ENCODE measurements around the gene SGPL1.
"Not testable (repeated sequence)": the region's sequence is repeated elsewhere in the genome, so short reads cannot be mapped to it uniquely, and the experiment has no call there.

Gene SGPL1, protein sequence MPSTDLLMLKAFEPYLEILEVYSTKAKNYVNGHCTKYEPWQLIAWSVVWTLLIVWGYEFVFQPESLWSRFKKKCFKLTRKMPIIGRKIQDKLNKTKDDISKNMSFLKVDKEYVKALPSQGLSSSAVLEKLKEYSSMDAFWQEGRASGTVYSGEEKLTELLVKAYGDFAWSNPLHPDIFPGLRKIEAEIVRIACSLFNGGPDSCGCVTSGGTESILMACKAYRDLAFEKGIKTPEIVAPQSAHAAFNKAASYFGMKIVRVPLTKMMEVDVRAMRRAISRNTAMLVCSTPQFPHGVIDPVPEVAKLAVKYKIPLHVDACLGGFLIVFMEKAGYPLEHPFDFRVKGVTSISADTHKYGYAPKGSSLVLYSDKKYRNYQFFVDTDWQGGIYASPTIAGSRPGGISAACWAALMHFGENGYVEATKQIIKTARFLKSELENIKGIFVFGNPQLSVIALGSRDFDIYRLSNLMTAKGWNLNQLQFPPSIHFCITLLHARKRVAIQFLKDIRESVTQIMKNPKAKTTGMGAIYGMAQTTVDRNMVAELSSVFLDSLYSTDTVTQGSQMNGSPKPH

DNA sequence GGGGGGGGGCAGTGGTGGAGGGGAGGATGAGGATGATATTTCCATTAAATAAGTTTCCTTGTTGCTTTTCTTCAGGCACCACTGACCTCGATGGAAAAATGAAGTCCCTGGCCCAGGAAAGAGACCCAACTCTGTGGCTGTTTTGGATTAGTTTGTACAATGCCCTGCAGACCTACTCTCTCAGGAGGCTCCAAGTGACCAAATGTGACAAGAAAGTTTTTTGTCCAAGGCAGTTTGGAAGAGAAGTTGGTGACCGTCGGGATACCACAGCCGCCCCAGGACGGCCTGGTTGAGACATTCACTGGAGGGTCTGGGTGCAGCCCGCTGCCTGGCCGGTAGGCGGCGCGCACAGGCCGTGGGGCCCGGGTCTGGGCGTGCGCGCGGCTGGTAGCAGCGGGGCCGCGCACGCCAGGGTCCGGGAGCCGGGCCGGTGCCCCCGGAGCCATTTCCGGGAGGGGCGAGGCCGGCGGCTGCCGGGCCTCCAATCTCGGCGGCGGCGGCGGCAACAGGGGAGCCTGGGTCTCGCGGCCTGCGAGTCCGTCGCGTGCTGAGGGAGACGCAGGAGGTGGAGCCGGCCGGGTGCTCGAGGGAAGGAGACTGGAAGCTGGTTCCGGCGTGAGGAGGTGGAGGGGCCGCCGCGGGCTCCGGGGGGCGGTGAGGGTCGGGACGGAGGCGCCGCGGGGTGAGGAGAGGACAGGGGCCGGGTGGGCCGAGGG lies at the start of gene SGPL1:
TSS of gene SGPL1 (plus strand) at position 445 of the 716 bp plus-strand sequence. CDS start 906 bp downstream, outside the sequence.
- DNase-seq = peak; percentile 70

DNA sequence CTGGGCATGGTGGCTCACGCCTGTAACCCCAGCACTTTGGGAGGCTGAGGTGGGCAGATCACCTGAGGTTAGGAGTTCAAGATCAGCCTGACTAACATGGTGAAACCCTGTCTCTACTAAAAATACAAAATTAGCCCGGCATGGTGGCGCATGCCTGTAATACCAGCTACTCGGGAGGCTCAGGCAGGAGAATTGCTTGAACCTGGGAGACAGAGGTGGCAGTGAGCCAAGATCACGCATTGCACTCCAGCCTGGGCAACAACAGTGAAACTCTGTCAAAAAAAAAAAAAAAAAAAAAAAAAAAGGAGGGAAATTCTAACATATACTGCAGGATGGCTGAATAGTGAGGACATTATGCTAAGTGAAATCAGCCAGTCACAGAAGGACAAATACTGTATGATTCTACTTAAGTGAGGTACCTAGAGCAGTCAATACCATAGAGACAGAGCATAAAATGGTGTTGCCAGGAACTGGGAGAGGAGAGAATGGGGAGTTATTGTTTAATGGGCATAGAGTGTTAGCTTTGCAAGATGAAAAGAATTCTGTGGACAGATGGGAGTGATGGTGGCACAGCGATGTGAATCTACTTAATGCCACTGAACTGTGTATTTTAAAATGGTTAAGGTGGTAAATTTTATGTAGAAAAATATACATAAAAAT lies 47.6 kb upstream of the SGPL1 start:
- not testable (repeated sequence) for DNase-seq

DNA sequence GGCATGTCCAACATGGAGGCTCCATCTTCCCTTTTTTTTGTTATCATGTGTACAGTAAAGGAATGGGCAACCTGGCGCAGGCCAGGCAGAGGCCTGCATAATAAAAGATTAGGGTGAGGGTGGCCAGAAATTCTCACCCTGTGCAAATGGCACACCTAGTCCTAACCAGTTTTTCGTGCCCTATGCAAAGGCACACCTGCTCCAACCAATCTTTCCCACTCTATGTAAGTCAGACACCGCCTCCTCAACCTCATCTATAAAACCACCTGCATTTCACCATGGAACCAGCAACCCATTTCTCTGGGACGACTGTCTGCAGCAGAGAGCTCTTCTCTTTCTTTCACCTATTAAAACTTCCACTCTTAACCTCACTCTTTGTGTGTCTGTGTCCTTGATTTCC lies 46.6 kb upstream of the SGPL1 start:
- no peak for DNase-seq

DNA sequence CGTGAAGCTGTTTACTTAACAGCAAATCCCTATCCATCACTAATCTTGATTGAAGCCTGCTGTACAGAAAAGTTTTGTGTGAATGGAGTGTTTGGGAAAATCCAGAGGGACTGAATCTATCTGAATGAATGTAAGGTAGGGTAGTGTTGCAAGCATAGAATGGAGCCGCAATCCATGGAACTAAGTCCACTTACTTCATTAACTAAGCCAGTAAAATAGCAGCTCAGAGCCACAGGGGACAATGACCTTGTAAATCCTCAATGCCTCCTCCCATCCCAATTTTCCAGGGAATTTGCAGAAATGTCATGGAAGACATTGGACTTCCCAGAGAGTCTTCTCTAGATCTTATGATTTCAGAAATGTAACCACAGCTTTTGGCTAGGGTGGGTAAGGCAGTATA lies 45.7 kb upstream of the SGPL1 start:
- no peak for DNase-seq

DNA sequence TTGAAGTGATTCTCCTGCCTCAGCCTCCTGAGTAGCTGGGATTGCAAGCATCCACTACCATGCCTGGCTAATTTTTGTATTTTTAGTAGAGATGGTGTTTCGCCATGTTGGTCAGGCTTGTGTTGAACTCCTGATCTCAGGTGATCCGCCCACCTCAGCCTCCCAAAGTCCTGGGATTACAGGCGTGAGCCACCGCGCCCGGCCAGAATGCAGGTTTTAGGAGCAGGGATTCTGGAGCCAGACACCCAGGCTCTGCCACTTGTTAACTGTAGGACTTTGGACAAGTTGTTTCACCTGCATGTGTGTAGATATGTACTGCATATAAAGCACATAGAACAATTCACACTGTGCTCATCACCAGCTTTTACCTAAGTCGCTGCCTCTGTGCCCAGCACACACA lies 45.2 kb upstream of the SGPL1 start:
- DNase-seq = not testable (repeated sequence)

DNA sequence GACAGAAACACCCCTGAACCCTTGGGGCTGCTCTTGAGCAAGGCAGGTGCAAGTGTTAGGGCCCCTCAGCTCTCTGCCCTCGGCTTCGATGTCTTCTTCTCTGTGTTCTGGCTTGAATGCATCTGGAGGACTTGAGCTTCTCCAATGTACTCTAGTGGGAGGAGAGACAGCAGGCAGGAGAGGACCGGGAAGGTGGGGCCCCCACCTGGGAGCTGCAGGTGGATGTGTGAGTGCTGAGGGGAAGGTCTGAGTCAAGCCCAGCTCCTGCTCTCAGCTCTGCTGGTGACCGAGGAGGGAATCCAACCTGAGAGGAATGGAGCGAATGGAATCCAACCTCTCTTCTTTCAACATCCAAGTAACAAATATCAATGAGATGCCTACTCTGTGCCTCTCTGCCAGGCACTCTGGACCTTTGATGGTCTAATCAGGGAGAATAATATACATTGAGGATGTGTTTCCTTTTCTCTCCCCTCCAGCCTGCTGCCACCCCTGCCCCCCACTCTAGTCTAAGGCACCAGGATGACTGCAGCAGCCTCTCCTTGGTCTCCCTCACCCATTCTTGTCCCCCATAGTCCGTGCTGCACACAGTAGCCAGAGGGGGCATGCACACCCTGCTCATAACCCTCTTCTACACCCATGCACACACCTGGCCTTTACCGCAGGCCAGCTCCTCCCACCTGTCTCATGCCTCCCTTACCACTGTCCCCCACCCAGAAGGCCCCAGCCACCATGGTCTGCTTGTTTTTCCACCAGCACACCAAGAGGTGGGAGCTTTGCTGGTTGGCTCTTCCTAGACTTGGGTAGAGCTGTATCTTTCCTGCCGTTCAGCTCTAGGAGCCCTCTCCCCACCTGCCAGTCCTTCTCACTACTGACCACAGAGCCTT lies 44.2 kb upstream of the SGPL1 start:
- DNase-seq = no peak

DNA sequence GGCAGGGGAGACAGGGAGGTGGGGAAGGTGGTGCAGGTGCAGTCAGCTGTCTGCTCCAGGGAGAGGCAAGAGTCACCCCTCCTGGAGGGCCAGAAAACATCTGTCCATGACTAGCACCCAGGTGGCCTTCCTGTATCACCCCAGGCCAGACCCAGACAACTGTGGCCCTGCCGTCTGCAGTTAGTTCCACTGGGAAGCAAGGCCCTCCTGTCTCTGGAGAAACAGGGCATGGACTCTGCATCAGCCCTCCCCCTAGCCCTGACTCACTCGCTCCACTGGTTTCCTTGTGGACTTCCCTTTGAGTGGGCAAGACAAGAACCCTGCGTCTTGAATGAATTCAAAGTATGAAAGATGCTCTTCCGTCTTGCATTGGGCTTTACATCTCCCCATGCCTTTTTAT lies 43.1 kb upstream of the SGPL1 start:
- DNase-seq = no peak

DNA sequence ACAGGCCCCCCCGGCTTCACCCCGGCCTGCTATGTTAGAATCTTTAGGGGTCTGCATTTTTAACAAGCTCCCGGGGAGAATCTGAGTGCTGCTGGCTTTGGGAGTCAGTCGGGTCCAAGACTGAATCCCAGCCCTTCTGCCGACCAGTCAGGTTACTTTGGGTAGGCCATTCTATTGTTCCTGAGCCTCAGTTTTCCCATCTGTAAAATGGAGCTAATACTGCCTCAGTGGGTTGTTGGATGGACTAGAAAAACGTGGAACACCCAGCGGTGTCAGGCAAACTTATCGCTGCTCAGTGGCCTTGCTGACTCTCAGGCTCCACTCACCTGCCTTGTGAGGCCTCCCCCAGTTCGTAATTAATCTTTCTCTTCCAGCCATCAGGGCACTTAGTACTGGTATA lies 42.3 kb upstream of the SGPL1 start:
- DNase-seq = no peak

DNA sequence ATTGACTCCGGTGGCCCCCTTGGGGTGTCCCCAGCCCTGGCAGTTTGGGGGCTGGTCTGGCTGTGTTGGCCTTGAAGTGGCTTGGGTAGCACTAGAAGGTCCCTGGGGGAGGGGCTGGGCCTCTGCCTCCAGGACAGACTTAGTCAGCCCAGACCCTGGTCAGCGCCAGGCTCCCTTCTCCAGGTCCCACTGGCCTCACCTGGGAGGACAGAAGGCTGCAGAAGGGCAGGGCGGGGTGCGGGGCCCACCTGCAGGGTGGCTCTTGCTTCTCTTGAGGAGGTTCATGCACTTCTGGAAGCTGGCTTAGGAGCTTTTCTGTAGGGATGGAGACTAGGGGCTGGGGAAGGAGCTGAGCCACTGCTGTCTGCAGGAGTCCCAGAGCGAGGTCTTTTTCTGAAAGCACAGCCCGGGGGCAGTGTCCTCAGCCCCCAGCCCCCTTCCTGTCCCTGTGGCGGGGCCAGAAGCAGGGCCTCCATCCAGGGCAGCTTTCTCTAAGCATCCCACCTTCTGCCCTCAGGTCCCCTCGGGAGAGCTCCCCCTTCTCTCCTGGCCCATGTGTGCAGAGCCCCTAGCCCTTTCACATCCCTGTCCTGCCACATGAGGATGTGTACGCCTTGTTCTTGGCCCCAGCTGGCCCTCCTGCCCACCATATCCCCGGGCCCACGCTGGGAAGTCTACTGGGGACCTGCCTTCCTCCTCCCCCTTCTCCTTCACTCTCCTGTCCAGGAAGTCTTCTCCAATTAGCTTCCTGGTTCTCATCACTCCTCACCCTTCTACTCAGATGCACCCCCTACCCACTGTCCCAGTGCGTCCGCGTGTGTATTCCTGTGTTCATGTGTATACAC lies 41.6 kb upstream of the SGPL1 start:
- no peak for DNase-seq

DNA sequence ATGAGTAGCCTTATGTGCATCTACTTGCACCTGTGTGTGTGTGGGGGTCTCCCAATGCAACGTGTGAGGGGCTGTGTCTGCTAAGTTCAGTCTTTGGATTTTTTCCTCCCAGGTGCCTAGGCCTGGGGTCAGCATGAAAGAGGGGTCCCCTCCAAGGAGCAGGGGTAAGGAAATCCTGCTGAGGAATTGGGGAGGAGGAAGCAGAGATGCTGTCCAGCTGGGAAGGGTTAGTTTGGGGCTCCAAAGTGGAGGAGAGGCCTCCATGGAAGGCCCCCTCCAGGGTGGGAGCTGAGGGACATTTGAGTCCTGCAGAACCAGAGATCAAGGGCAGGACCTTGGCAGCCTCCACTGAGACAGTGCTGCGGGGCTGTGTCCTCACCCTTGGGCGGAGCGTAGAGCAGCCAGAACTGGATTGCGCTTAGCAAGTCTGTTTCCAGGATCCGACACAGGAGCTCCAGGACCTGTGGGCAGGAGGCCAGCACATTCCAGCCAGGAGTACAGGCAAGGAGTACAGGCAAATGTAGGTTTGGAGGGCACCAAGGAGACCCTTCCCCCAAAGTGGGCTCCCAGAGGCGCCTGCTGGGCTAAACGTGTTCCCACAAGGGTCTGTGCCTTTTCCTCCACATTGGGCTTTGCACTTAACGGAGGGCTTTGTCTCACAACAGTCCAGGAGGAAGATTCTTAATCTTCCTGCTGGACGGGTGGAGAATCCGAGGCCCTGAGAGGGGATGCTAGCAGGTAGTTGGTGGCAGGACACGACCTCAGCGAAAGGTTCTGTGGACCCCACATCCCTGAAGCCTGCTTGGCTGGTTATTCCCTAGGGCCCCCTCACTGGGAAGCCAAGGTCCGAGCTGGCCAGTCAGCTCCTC lies 40.7 kb upstream of the SGPL1 start:
- DNase-seq = no peak

DNA sequence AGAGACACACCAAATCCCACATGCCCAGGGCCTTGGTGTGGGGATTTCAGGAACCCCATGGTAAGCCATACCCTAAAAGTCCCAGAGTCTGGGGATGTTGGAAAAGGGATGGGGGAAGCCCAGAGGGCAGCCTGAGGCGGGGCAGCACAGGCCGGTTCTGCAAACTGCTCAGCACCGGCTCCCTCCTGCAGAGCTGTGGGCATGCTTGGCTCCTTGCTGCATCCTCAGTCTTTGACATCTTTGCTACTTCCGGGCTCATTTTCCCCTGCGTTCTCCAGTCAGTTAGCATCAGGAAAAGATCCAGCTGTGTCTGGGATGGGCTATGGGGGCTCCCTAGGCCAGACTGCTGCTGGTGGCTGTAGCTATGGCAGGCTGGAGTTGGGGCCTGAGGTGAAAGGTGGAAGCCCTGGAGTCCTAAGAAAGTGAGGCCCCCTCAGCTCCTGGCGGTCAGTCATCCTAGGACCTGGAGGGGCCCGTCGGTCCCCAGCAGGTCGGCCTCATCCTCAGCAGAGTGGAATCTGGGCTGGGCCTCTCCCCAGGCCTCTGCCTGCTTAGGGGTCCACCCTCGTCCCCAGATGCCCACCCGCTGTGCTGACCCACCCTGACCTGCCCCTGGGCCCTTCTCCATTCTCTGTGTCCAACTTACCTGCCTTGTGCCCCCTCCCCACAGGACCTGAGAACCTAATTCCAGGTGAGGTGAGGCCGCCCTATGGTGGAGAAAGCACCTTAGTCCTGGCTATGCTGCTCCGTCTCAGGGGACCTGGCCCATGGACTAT lies 39.9 kb upstream of the SGPL1 start:
- no peak for DNase-seq

DNA sequence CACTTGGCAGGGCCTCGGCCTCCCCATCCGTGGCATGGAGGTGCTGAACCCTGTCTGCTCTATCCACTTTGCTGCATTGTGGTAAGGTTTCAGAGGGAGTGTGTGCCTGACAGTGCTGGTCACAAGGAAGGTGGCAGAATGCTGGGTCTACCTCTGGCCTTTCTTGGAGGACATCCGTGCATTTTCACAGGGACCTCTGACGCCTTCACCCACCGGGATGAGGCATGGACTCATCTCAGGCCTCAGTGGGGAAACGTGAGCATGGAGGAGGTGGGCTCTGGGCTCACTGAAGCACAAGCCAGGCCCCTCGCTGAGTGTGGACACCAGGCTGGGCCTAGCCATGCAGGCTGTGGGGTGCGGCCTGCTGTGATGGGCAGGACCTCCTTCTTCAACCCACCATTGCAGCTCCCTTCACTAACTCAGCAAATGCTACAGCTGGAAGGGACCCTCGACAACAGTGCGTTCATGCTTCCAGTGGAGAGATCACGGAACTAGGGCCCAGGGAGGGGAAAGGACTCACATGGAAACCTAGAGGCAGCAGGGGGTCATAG lies 39.2 kb upstream of the SGPL1 start:
- DNase-seq = no peak

DNA sequence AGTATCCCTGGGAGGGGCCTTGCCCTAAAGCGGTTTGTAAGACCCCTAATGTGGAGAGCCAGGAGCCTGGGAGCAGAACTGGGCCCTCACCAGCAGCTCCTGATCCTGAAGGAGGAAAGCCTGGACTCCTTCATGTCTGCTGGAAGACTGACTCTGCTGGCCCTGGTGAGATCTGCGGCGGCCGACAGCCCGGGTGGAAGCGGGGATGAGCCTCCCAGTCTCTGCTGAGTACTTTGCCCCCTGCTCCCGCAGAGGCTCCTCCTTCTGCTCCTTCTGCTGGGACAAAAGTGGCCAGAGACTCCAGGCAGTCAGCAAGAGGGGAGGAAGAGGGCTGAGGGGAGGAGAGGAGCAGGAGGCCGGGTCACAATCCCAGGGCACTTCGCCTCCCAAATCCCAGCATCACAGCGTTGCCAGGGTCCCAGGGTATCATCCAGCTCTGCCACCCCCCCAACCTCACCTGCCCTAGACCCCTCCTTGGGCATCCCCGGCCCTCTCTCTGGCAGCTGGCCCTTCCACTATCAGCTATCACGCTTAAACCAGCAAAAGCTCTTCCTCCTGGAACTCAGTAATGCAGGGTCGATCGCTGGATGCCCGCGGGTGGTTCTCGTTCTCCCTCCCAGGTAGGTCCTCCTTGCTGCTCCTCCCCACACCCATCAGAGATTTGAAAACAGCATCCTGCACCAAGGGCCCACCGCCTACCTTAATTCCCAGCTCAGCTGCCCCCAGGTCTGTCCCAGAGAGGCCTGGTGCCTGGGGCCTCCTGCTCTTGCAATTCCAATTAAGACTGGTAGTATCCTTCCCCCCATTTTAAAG lies 38.5 kb upstream of the SGPL1 start:
- DNase-seq = no peak

DNA sequence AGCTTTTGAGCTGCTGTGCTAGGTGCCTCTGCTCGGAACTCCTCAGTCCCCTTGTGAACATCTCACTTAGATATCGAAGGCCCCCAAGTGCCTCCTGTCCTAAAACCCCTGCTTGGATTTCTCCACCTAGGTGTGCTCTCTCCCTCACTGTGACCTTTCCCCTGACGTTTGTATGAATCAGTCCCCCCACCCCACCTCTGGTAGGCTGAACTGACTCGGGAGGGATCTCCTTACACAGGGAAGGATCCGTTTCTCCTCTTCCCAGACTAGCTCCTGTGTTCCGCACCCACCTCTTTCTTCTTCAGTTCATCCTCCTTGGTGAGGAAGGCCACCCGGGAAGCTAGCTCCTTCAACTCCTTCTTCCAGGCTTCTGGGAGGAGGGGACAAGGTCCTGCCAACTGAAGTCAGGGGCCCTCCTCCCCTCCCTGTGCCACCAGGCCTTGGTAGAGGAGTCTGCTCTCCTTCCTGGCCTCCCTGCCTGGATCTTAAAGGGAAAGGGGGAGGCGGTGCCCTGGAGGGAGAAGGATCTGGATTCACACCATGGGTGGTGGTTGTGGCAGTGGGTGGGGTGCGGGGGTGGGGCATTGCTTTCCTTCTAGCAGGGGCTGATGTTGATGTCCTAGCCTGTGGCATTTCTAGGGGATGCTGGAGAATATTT lies 37.4 kb upstream of the SGPL1 start:
- DNase-seq = no peak

DNA sequence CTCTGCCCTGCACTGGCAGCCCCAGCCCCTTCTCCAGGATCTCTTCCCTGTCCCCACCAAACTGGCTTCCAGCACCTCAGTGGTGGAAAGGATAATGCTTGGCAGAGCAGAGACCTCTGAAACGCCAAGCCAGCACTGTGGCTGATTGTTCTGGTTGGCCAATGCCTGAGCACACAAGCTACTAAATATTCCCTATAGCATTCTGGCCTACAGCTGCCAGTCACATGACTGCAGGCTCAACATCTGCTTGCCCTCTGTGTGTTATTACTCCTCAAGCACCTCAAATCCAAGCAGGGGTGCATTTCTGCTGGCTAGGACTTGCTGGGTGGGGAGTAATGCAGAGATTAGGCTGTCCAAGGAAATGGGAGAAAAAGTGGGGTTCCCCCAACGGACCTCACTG lies 36.7 kb upstream of the SGPL1 start:
- DNase-seq = no peak

DNA sequence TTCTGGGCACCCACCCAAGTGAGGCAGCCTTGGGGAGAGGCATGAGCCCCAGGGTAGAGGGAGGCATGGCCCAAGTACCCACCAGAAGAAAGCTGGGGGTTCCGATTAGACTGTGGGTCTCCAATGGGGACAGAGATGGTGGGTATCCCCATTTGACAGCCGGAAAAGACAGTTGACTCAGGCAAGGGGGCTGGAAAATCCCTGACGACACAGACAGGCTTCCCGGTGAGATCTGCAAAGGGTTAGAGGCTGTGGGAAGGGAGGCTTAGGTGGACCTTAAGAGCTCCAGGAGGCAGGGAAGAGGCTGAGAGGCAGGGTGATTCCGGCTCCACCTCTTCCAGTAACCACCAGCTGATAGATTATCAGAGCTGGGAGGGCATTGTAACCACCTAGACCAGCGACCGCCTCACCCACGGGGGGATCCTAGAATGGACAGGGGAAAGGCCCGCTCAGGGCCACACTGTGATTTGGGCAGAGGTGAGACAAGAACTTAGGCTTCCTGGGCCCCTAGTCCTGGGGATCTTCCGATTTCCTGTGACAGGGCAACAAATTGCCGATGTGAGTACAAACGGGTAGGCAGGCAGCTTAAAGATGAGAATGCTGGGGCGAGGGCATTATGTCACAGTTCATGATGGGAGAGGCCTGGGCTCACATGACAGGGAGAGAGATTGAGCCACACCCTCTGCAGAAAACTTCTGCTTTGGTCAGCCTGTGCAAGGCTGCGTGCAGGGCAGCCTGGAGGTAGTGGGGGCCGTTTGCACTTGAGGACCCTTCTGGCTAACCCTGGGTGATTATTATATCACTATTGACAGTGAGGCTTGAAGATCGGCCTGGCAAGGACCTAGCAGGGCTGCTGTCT lies 36.0 kb upstream of the SGPL1 start:
- peak; percentile 9 for DNase-seq

DNA sequence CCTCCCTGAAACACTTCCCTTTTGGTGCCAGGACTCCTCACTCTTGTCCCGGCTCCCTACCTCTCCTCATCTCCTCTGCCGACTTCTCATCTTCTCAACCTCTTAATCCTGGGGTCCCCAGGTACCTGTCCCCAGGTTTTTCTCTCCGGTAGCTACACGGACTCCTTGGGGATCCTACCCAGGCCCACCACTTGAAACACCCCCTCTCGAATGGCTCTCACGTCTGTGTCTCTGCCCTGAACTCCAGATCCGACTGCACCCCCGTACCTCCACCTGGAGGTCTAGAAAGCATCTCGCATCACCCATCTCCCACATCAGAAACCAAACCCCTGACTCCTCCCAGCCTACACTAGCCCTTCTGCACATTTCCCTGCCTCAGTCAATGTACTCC lies 35.4 kb upstream of the SGPL1 start:
- DNase-seq = no peak

Measured in hematopoietic multipotent progenitor cell treated with erythropoietin and hydrocortisone succinate and interleukin-3 and kit ligand, for 8 days (in vitro differentiated cells).